ENCODE data around the gene LRRC45. TPM values are rescaled to one million over a fixed set of nuclear protein-coding genes. Genes with fewer than 3 reads are reported as not detected.
A peak's percentile ranks its signal among the peaks of the same experiment; 100 is the strongest.

Gene LRRC45
- polyA plus RNA-seq, 3 donors = 10.8 to 17.5 (median 15.7) TPM

GRCh38 chr17:82042649-82043048 lies 19.5 kb downstream of the LRRC45 start:
- DNase-seq (ENCODE audit: extremely low read depth in 1 of 11, low read depth in 9 of 11, low spot score in 4 of 11) = no peak

- DNase-seq (ENCODE audit: extremely low read depth in 1 of 11, low read depth in 9 of 11, low spot score in 4 of 11) = no peak
Measured at GRCh38 chr17:82043507-82043906, 20.4 kb downstream of the LRRC45 start.

GRCh38 chr17:82045936-82046484 lies 22.9 kb downstream of the LRRC45 start:
- DNase-seq (ENCODE audit: extremely low read depth in 1 of 11, low read depth in 9 of 11, low spot score in 4 of 11) = no peak

GRCh38 chr17:82046903-82047302 lies 23.8 kb downstream of the LRRC45 start:
- no peak for DNase-seq (ENCODE audit: extremely low read depth in 1 of 11, low read depth in 9 of 11, low spot score in 4 of 11)

GRCh38 chr17:82047379-82047778 lies 24.3 kb downstream of the LRRC45 start:
- DNase-seq (ENCODE audit: extremely low read depth in 1 of 11, low read depth in 9 of 11, low spot score in 4 of 11) = no peak

GRCh38 chr17:82047914-82048570 lies 24.9 kb downstream of the LRRC45 start:
- DNase-seq (ENCODE audit: extremely low read depth in 1 of 11, low read depth in 9 of 11, low spot score in 4 of 11) = no peak

GRCh38 chr17:82048571-82048971 lies 25.5 kb downstream of the LRRC45 start:
- DNase-seq (ENCODE audit: extremely low read depth in 1 of 11, low read depth in 9 of 11, low spot score in 4 of 11) = no peak

GRCh38 chr17:82049106-82049505 lies 26.0 kb downstream of the LRRC45 start:
- DNase-seq (ENCODE audit: extremely low read depth in 1 of 11, low read depth in 9 of 11, low spot score in 4 of 11) = no peak

GRCh38 chr17:82049521-82049971 lies 26.4 kb downstream of the LRRC45 start:
- DNase-seq (ENCODE audit: extremely low read depth in 1 of 11, low read depth in 9 of 11, low spot score in 4 of 11) = no peak

GRCh38 chr17:82050152-82050760 lies 27.2 kb downstream of the LRRC45 start:
- no peak for DNase-seq (ENCODE audit: extremely low read depth in 1 of 11, low read depth in 9 of 11, low spot score in 4 of 11)

GRCh38 chr17:82050761-82051641 lies 27.9 kb downstream of the LRRC45 start:
- DNase-seq (ENCODE audit: extremely low read depth in 1 of 11, low read depth in 9 of 11, low spot score in 4 of 11) = no peak

GRCh38 chr17:82051776-82052637 lies 28.9 kb downstream of the LRRC45 start, which contains the start of the genes GPS1 and RFNG:
Gene GPS1, plus strand, starts transcription at chr17:82051898. Its CDS starts 34 bp downstream, at chr17:82051932.
Gene RFNG, minus strand, starts transcription at chr17:82051811. Its CDS starts 45 bp downstream, at chr17:82051766.
- DNase-seq (ENCODE audit: extremely low read depth in 1 of 11, low read depth in 9 of 11, low spot score in 4 of 11) = peak in 7 of 11 donors; percentile 42 to 71 (median 58)

- no peak for DNase-seq (ENCODE audit: extremely low read depth in 1 of 11, low read depth in 9 of 11, low spot score in 4 of 11)
Measured at GRCh38 chr17:82052638-82053059, 29.5 kb downstream of the LRRC45 start.

- no peak for DNase-seq (ENCODE audit: extremely low read depth in 1 of 11, low read depth in 9 of 11, low spot score in 4 of 11)
Measured at GRCh38 chr17:82053130-82053529, 30.0 kb downstream of the LRRC45 start.

GRCh38 chr17:82053556-82054263 lies 30.6 kb downstream of the LRRC45 start:
- DNase-seq (ENCODE audit: extremely low read depth in 1 of 11, low read depth in 9 of 11, low spot score in 4 of 11) = no peak

GRCh38 chr17:82054351-82055022 lies 31.4 kb downstream of the LRRC45 start:
- no peak for DNase-seq (ENCODE audit: extremely low read depth in 1 of 11, low read depth in 9 of 11, low spot score in 4 of 11)

All from renal cortex interstitium (tissue), 11 donors.